ENCODE measurements around the gene OCRL. TPM values are rescaled to one million over a fixed set of nuclear protein-coding genes. Genes with fewer than 3 reads are reported as not detected.
A peak's percentile ranks its signal among the peaks of the same experiment; 100 is the strongest.

The OCRL gene
- total and polyA plus RNA-seq, 2 of the 13 experiments (the other 11 are each of a cell fraction or from before 2014, with no cell fraction given) = 13.4 to 32.0 TPM

- TF ChIP-seq ZNF318 (CRISPR knock-in tag; IDR thresholded peaks at IDR 0.05) = no peak
- peak in 1 of 2 experiments; percentile 78; a peak in 2 of 4 replicates for TF ChIP-seq EP300 (IDR thresholded peaks at IDR 0.05; ENCODE audit: low read depth in 2 of 2, low read length in 2 of 2)
- TF ChIP-seq EP300 (CRISPR knock-in tag; IDR thresholded peaks at IDR 0.05; ENCODE audit: borderline replicate concordance) = peak; percentile 60; the same call in 1 of the 2 replicates
- TF ChIP-seq NFIB (CRISPR knock-in tag; IDR thresholded peaks at IDR 0.05; ENCODE audit: borderline replicate concordance) = no peak
- no peak for TF ChIP-seq MYPOP (CRISPR knock-in tag; IDR thresholded peaks at IDR 0.05)
- no peak for TF ChIP-seq ELK4 (CRISPR knock-in tag; IDR thresholded peaks at IDR 0.05; ENCODE audit: borderline replicate concordance)
- TF ChIP-seq IKZF4 (CRISPR knock-in tag; IDR thresholded peaks at IDR 0.05; ENCODE audit: borderline replicate concordance, low read depth, not compliant biosample characterization) = no peak
- TF ChIP-seq SOX6 (IDR thresholded peaks at IDR 0.05) = no peak
- peak; percentile 88 for TF ChIP-seq SOX6 (CRISPR knock-in tag; IDR thresholded peaks at IDR 0.05)
- TF ChIP-seq ISL2 (CRISPR knock-in tag; IDR thresholded peaks at IDR 0.05) = peak; percentile 42; the same call in 1 of the 2 replicates
- no peak for TF ChIP-seq MED13 (CRISPR knock-in tag; IDR thresholded peaks at IDR 0.05)
- no peak for TF ChIP-seq ZNF574 (CRISPR knock-in tag; IDR thresholded peaks at IDR 0.05)
- no peak for TF ChIP-seq ZNF800 (CRISPR knock-in tag; IDR thresholded peaks at IDR 0.05)
Measured at GRCh38 chrX:129511689-129512088, 28.4 kb upstream of the OCRL start (continued).

Data from HepG2 (cell line).